ENCODE measurements around the gene AJUBA. TPM values are rescaled to one million over a fixed set of nuclear protein-coding genes. Genes with fewer than 3 reads are reported as not detected.

Gene AJUBA
- total RNA-seq, 4 donors from 2014 or later = 66.0 to 120 (median 79.2) TPM

GRCh38 chr14:22925513-22925912 is 56.8 kb downstream of the AJUBA start:
- DNase-seq (ENCODE audit: low spot score in 2 of 2) = no peak
- peaks cover 57% of the 10 kb centered on the region for H3K36me3 ChIP-seq
- 98% methylated on average over 8 of the region's 8 CpGs for WGBS
- no peak overlapping the region for H3K27ac ChIP-seq
- peaks cover 16% of the 10 kb centered on the region for H3K4me1 ChIP-seq
- no peak for TF ChIP-seq EP300 (IDR thresholded peaks at IDR 0.05)
- TF ChIP-seq, protein P1, sequence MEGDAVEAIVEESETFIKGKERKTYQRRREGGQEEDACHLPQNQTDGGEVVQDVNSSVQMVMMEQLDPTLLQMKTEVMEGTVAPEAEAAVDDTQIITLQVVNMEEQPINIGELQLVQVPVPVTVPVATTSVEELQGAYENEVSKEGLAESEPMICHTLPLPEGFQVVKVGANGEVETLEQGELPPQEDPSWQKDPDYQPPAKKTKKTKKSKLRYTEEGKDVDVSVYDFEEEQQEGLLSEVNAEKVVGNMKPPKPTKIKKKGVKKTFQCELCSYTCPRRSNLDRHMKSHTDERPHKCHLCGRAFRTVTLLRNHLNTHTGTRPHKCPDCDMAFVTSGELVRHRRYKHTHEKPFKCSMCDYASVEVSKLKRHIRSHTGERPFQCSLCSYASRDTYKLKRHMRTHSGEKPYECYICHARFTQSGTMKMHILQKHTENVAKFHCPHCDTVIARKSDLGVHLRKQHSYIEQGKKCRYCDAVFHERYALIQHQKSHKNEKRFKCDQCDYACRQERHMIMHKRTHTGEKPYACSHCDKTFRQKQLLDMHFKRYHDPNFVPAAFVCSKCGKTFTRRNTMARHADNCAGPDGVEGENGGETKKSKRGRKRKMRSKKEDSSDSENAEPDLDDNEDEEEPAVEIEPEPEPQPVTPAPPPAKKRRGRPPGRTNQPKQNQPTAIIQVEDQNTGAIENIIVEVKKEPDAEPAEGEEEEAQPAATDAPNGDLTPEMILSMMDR (IDR thresholded peaks at IDR 0.05) = no peak
- no peak for TF ChIP-seq POLR2A (IDR thresholded peaks at IDR 0.05)
- no peak for TF ChIP-seq POLR2AphosphoS5 (IDR thresholded peaks at IDR 0.05)
- no peaks in the 10 kb centered on the region for H3K27me3 ChIP-seq
- H3K4me3 ChIP-seq = no peak overlapping the region
- H3K9me3 ChIP-seq = no peaks in the 10 kb centered on the region

- TF ChIP-seq POLR2A (IDR thresholded peaks at IDR 0.05) = no peak
- TF ChIP-seq, protein P1 (IDR thresholded peaks at IDR 0.05) = no peak
- no peak for TF ChIP-seq POLR2AphosphoS5 (IDR thresholded peaks at IDR 0.05)
- no peak for TF ChIP-seq EP300 (IDR thresholded peaks at IDR 0.05)
- H3K4me3 ChIP-seq = no peak overlapping the region
- peaks cover 20% of the 10 kb centered on the region for H3K4me1 ChIP-seq
- 100% methylated on average over 5 of the region's 5 CpGs for WGBS
- no peak for DNase-seq (ENCODE audit: low spot score in 2 of 2)
- H3K27me3 ChIP-seq = no peaks in the 10 kb centered on the region
- no peaks in the 10 kb centered on the region for H3K9me3 ChIP-seq
- H3K36me3 ChIP-seq = peaks cover 60% of the 10 kb centered on the region
- H3K27ac ChIP-seq = no peak overlapping the region
These were observed 58.6 kb downstream of the AJUBA start for GRCh38 chr14:22923746-22924145.

DNA sequence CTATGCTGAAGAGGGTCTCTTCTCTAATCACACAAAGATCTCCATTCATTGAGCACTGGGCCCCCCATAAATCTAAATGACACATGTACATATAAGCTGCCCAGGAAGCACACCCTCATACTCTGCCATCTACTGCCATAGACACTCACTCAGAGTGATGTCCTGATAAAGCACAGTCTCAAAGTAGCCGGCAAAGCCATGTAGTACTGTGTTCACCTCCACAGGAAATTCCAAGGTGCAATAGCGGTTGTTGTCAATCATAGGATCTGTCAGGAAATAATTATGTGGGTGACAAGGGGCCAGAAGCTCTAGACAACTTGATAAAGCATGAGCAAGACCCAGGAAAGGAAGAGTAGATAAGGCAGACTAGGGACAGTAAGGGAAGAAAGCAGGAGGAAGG is 60.1 kb downstream of the AJUBA start:
- TF ChIP-seq, protein P1 (IDR thresholded peaks at IDR 0.05) = no peak
- TF ChIP-seq POLR2A (IDR thresholded peaks at IDR 0.05) (no peak), POLR2AphosphoS5 (IDR thresholded peaks at IDR 0.05) (no peak), EP300 (IDR thresholded peaks at IDR 0.05) (no peak)
- Histone ChIP-seq H3K27ac (no peak overlapping the region), H3K27me3 (no peaks in the 10 kb centered on the region), H3K4me3 (no peak overlapping the region), H3K36me3 (peaks cover 60% of the 10 kb centered on the region), H3K4me1 (peaks cover 19% of the 10 kb centered on the region), H3K9me3 (no peaks in the 10 kb centered on the region)
- 93% methylated on average over 2 of the region's 2 CpGs for WGBS
- DNase-seq (ENCODE audit: low spot score in 2 of 2) = no peak

Other genes with a start within 250 kb of the AJUBA start
- 100 to 1,000 TPM in 2 of 4 donors, 10 to 100 TPM in 2; 75.7 to 107 (median 91.8) TPM for gene OXA1L, start 215.9 kb downstream of the AJUBA start, total RNA-seq
- 1 to 10 TPM; 1.8 to 3.8 (median 2.9) TPM for gene SLC7A7, start 167.1 kb downstream of the AJUBA start, total RNA-seq
- 10 to 100 TPM; 35.5 to 84.5 (median 74.2) TPM for gene MRPL52, start 152.7 kb downstream of the AJUBA start, total RNA-seq
- gene MMP14, start 146.0 kb downstream of the AJUBA start, total RNA-seq = 100 to 1,000 TPM; 106 to 161 (median 128) TPM
- 100 to 1,000 TPM in 3 of 4 donors, 10 to 100 TPM in 1; 97.8 to 170 (median 157) TPM for gene LRP10, start 110.8 kb downstream of the AJUBA start, total RNA-seq
- gene REM2, start 99.3 kb downstream of the AJUBA start, total RNA-seq = 1 to 10 TPM in 2 of 4 donors, under 1 TPM in 2; 0.89 to 5.4 (median 1.2) TPM
- gene RBM23, start 63.4 kb downstream of the AJUBA start, total RNA-seq = 100 to 1,000 TPM in 1 of 4 donors, 10 to 100 TPM in 3; 64.5 to 104 (median 93.0) TPM
- gene PRMT5, start 53.2 kb downstream of the AJUBA start, total RNA-seq = 10 to 100 TPM; 44.0 to 58.4 (median 50.3) TPM
- 100 to 1,000 TPM in 2 of 4 donors, 10 to 100 TPM in 2; 43.1 to 119 (median 96.3) TPM for gene HAUS4, start 25.5 kb downstream of the AJUBA start, total RNA-seq
- 10 to 100 TPM; 19.1 to 32.9 (median 24.3) TPM for gene C14orf93, start 27.6 kb upstream of the AJUBA start, total RNA-seq
- gene PSMB5, start 52.3 kb upstream of the AJUBA start, total RNA-seq = 100 to 1,000 TPM in 3 of 4 donors, 10 to 100 TPM in 1; 59.7 to 167 (median 135) TPM
- not detected for gene PSMB11, start 59.7 kb upstream of the AJUBA start, total RNA-seq
- 1 to 10 TPM; 3.4 to 8.4 (median 5.7) TPM for gene CDH24, start 75.0 kb upstream of the AJUBA start, total RNA-seq
- gene ACIN1, start 112.6 kb upstream of the AJUBA start, total RNA-seq = 100 to 1,000 TPM in 2 of 4 donors, 10 to 100 TPM in 2; 78.7 to 217 (median 103) TPM
- 10 to 100 TPM; 10.1 to 22.7 (median 18.6) TPM for gene C14orf119, start 113.0 kb upstream of the AJUBA start, total RNA-seq
- not detected for gene CIROP, start 122.4 kb upstream of the AJUBA start, total RNA-seq
- gene CEBPE, start 136.7 kb upstream of the AJUBA start, total RNA-seq = not detected
- gene SLC7A8, start 201.1 kb upstream of the AJUBA start, total RNA-seq = 10 to 100 TPM; 45.2 to 67.7 (median 53.2) TPM